K562 (cell line): Measurements from ENCODE around the gene ALKBH3. TPM values are rescaled to one million over a fixed set of nuclear protein-coding genes. Genes with fewer than 3 reads are reported as not detected.

ENCODE experiments used
- CREB1 ChIP-seq, 2 experiments: sonication (generic) in 1 of 2; formaldehyde crosslinking in 1 of 2; IDR thresholded peaks; 2 replicates each; pipeline versions ENCODE4 v1.6.1 to v1.8.0; 2012 to 2022; ENCODE audit warnings: inconsistent platforms in 1 of 2, mild to moderate bottlenecking in 1 of 2, missing genetic modification reagents in 1 of 2, moderate library complexity in 1 of 2
- FIP1L1 ChIP-seq: fragments of 200-400 bp; formaldehyde crosslinking; IDR thresholded peaks from 2 replicates; pipeline ENCODE4 v1.6.1; 2018; ENCODE audit warnings: mild to moderate bottlenecking, low read depth, low read length; ENCODE audit not compliant: poor library complexity, severe bottlenecking
- HNRNPL ChIP-seq: fragments of 200-400 bp; formaldehyde crosslinking; IDR thresholded peaks from 2 replicates; pipeline ENCODE4 v1.6.1; 2017; ENCODE audit warnings: low read depth, mild to moderate bottlenecking, low read length
- MCM7 ChIP-seq, 2 experiments: fragments of 450-650 bp; IDR thresholded peaks; 2 replicates each; pipeline ENCODE4 v1.6.1; 2016 to 2018
- MTA1 ChIP-seq: fragments of 450-650 bp; IDR thresholded peaks from 2 replicates; pipeline ENCODE4 v1.6.1; 2017; ENCODE audit warnings: borderline replicate concordance
- NELFE ChIP-seq: IDR thresholded peaks from 2 replicates; pipeline ENCODE4 v1.6.1; 2011; ENCODE audit warnings: mild to moderate bottlenecking; ENCODE audit not compliant: insufficient read depth, insufficient read length
- NFRKB ChIP-seq: fragments of 450-650 bp; IDR thresholded peaks from 2 replicates; pipeline ENCODE4 v1.6.1; 2016; ENCODE audit warnings: low read depth
- NR1H2 ChIP-seq: sonication (generic); formaldehyde crosslinking; IDR thresholded peaks from 2 replicates; pipeline ENCODE4 v1.4.0; 2020; ENCODE audit warnings: mild to moderate bottlenecking, missing genetic modification reagents
- PHB ChIP-seq: fragments of 250-450 bp; sonication (Bioruptor Pico); IDR thresholded peaks from 2 replicates; pipeline ENCODE4 v1.5.0; 2021
- PML ChIP-seq: IDR thresholded peaks from 2 replicates; pipeline ENCODE4 v1.6.1; 2012; ENCODE audit warnings: low read length, inconsistent platforms
- RBM25 ChIP-seq: fragments of 200-400 bp; formaldehyde crosslinking; IDR thresholded peaks from 2 replicates; pipeline ENCODE4 v1.6.1; 2018; ENCODE audit warnings: low read length, low read depth, moderate library complexity; ENCODE audit not compliant: severe bottlenecking
- RFX1 ChIP-seq: fragments of 450-650 bp; IDR thresholded peaks from 2 replicates; pipeline ENCODE4 v1.6.1; 2016; ENCODE audit warnings: mild to moderate bottlenecking, moderate library complexity
- SMARCB1 ChIP-seq: IDR thresholded peaks from 2 replicates; pipeline ENCODE4 v1.6.1; 2011; ENCODE audit warnings: improper control_type of control experiment, low read depth; ENCODE audit not compliant: insufficient read length
- SP1 ChIP-seq: sonication (generic); formaldehyde crosslinking; IDR thresholded peaks from 2 replicates; pipeline ENCODE4 v1.8.1; 2022; ENCODE audit warnings: mild to moderate bottlenecking, missing genetic modification reagents
- ZBTB49 ChIP-seq: sonication (generic); formaldehyde crosslinking; IDR thresholded peaks from 2 replicates; pipeline ENCODE4 v1.8.0; 2022; ENCODE audit warnings: missing genetic modification reagents, mild to moderate bottlenecking, borderline replicate concordance
- ZKSCAN1 ChIP-seq: fragments of 150-350 bp; IDR thresholded peaks from 2 replicates; pipeline ENCODE4 v1.6.1; 2016; ENCODE audit warnings: low read depth, low read length
- ZNF253 ChIP-seq: fragments of 250-450 bp; sonication (Bioruptor Pico); conservative IDR thresholded peaks from 2 replicates; pipeline ENCODE4 v1.6.1; 2021; ENCODE audit warnings: mild to moderate bottlenecking
- ZNF3 ChIP-seq: fragments of 250-450 bp; sonication (Bioruptor Pico); IDR thresholded peaks from 2 replicates; pipeline ENCODE4 v1.5.0; 2021; ENCODE audit warnings: mild to moderate bottlenecking, moderate library complexity
- ZNF318 ChIP-seq, 2 experiments: fragments of 450-650 bp; IDR thresholded peaks; 2 replicates each; pipeline ENCODE4 v1.6.1; 2016; ENCODE audit warnings: mild to moderate bottlenecking in 2 of 2, borderline replicate concordance in 1 of 2, low read depth in 1 of 2, moderate library complexity in 1 of 2
- ZNF586 ChIP-seq: fragments of 450-650 bp; formaldehyde crosslinking; conservative IDR thresholded peaks from 2 replicates; pipeline ENCODE4 v1.4.0; 2020; ENCODE audit warnings: mild to moderate bottlenecking, moderate library complexity
- polyA plus RNA-seq, 8 experiments: library from polyadenylated mRNA; depleted of rRNA in 4 of 8; stranded (reverse) in 5 of 8; unstranded in 3 of 8; fragments of >200 nt; fragmentation: Nextera tagmentation in 2 of 8; fragmentation: Illumina TruSeq in 1 of 8; extraction: Ambion mirVana in 2 of 8; extraction: Trizol in 1 of 8; gene quantifications; 2 replicates each; pipeline versions ENCODE4 v1.2.1 to v1.2.3, GENCODE V29; 2011 to 2014; ENCODE audit warnings: inconsistent platforms in 1 of 8, missing spikeins in 1 of 8
- total RNA-seq, 7 experiments: library from RNA; depleted of rRNA in 6 of 7; stranded (reverse); fragments of >200 nt in 6 of 7; fragmentation: Illumina TruSeq in 2 of 7; extraction: Trizol in 2 of 7; gene quantifications; 2 replicates each; pipeline versions ENCODE4 v1.2.1 to v1.2.3, GENCODE V29; 2011 to 2021; ENCODE audit warnings: low replicate concordance in 1 of 7

The ALKBH3 gene
- total and polyA plus RNA-seq, 9 of the 15 experiments (the other 6 are each of a cell fraction or from before 2014, with no cell fraction given), result 16.0 to 49.9 (median 36.5) TPM

- no peak for TF ChIP-seq ZNF253 (CRISPR knock-in tag)
- TF ChIP-seq RFX1, result no peak
- no peak for TF ChIP-seq MTA1
- TF ChIP-seq NR1H2, result no peak
- TF ChIP-seq PHB (CRISPR knock-in tag), result no peak
- no peak for TF ChIP-seq ZNF586 (CRISPR knock-in tag)
- TF ChIP-seq PML, result no peak; the same call in 1 of the 2 replicates
- no peak for TF ChIP-seq RBM25
- TF ChIP-seq FIP1L1, result no peak
- TF ChIP-seq HNRNPL, result no peak
- TF ChIP-seq ZKSCAN1, result no peak
- no peak for TF ChIP-seq NELFE
- no peak for TF ChIP-seq ZNF318 (IDR thresholded peaks at IDR 0.05; ENCODE audit: borderline replicate concordance in 1 of 2, low read depth in 1 of 2)
- TF ChIP-seq ZBTB49 (CRISPR knock-in tag), result no peak; the same call in 1 of the 2 replicates
- no peak for TF ChIP-seq ZNF3
- TF ChIP-seq MCM7 (IDR thresholded peaks at IDR 0.05), result no peak
- peak; percentile 76 for TF ChIP-seq SP1 (CRISPR knock-in tag)
- peak; percentile 57; the same call in 1 of the 2 replicates for TF ChIP-seq NFRKB
- no peak for TF ChIP-seq SMARCB1
- peak; percentile 72 for TF ChIP-seq CREB1 (IDR thresholded peaks at IDR 0.05)
- peak; percentile 84; the same call in 1 of the 2 replicates for TF ChIP-seq CREB1 (CRISPR knock-in tag; IDR thresholded peaks at IDR 0.05)
These were observed at the start of gene ALKBH3 (continued) for GRCh38 chr11:43880640-43881159.
